NCI-H2171 treated with DMSO at 0.1 percent for 48 hours (cell line): ENCODE results near the gene SNX21.
"Not testable (repeated sequence)": the region's sequence is repeated elsewhere in the genome, so short reads cannot be mapped to it uniquely, and the experiment has no call there.

Experiments
- DNase-seq: peaks from one replicate; lab custom pipeline; 2025; lab: John Stamatoyannopoulos, UW

The SNX21 gene

DNA sequence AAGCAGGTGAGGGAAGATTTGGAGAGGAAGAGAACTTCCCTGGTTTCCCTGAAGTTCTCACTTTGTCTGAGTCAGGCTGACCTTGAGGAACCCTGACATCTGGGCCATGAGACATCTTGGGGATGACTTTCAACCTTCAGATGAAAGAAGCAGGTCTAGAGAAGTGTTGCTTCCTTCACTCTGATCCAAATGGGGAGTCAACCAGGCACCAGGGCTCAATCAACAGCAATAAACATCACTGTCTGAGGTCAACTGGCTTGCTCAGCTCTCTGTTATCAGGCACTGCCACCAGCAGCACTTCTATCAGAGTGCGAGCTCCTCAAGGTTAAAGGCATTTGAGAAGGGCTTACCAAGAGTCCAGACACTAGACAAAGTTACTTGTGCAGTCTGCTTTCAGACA lies 17.3 kb downstream of the SNX21 start:
- no peak for DNase-seq

- no peak for DNase-seq
These were observed 17.9 kb downstream of the SNX21 start for GRCh38 chr20:45851501-45851900.

GRCh38 chr20:45852326-45852725 lies 18.7 kb downstream of the SNX21 start:
- no peak for DNase-seq

DNA sequence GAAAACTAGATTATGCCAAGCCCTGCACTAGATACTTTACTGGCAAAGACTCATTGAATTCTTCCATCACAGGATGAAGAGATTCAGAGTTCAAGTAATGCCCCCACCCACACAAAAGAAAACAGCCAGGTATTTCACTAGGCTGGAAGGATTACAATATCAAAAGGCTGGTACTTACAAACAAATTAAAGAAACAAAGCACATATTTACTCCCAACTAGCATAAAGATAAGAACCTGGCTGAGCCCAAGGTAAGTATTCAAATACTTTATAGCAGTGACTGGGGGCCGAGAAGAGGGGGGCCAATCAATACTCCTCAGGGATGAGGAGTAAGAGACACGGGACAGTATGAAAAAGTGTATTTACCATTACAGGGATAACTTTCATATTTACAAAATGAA lies 19.9 kb downstream of the SNX21 start:
- no peak for DNase-seq

DNA sequence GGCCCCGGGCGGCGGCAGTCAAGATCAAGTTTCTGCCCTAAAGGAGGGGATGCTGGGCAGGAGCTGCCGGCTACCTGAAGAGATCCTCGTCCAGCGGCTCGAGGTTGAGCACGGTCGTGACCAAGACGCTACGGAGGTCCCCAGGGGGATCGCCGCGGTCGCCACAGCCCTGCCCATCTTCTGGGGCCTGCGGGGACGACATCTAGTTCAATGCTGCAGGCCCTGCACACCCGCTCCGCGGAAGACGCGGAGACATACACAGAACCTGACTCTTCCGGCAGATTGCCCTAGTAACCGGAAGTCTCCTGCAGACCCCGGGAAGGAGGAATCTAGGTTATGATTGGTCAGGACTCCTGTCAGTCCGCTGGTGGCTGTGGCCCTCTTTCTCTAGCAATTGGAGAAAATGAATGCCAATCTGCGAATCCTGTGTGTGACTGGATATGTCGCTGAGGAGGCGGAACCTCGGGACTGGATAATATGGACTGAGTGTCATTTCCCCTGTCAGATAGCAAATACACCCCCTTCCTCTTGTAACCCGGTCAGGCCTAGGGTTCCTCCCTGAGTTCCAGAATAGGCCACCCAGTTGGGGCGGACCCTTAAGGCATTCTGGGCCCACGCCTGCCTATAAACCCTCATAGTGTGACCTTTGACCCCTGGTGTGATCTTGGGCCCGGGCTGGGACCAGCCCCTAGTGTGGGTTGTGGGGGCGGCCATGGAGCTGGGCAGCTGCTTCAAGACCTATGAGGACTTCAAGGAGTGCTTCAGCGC lies 23.7 kb downstream of the SNX21 start, which contains the start of the genes ACOT8 and ZSWIM3:
Gene ACOT8 (minus strand): TSS at position 279 of the 768 bp plus-strand sequence. CDS start 77 bp downstream, at position 202.
Gene ZSWIM3 (plus strand): TSS at position 501 of the 768 bp plus-strand sequence. CDS start 212 bp downstream, at position 713.
- DNase-seq: peak; percentile 100

DNA sequence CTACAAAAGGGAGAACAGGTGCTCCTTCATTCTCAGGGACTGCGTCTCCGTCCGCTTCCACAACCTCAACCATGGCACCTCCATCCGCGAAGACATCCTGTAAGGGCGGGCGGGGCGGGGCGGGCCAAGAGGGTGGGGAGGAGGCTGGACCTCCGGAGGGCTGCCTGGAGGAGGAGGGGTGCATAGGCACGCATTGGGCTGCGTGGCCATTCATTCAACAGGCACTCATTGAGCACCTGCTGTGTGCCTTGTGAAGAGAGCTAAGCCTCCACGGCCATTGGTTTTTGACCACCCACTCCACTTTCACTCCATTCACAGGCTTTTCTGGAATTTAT lies 24.2 kb downstream of the SNX21 start:
- no peak for DNase-seq

DNA sequence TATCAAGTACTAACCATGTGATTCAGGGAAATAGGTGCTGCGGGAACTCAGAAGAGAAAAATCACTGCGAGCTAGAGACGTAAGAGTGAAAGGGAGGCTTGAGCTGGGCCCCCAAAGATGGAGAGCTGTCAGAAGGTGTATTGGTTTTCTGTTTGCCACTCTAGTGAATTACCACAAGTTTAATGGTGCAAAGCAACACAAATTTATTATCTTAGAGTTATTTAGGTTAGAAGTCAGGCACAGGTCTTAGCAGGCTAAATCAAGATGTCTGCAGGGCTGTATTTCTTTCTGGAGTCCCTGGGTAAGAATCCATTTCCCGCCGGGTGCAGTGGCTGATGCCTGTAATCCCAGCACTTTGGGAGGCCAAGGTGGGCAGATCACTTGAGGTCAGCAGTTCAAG lies 26.3 kb downstream of the SNX21 start:
- no peak for DNase-seq

- peak; percentile 90 for DNase-seq
These were observed 27.1 kb downstream of the SNX21 start for GRCh38 chr20:45860560-45861220.

DNA sequence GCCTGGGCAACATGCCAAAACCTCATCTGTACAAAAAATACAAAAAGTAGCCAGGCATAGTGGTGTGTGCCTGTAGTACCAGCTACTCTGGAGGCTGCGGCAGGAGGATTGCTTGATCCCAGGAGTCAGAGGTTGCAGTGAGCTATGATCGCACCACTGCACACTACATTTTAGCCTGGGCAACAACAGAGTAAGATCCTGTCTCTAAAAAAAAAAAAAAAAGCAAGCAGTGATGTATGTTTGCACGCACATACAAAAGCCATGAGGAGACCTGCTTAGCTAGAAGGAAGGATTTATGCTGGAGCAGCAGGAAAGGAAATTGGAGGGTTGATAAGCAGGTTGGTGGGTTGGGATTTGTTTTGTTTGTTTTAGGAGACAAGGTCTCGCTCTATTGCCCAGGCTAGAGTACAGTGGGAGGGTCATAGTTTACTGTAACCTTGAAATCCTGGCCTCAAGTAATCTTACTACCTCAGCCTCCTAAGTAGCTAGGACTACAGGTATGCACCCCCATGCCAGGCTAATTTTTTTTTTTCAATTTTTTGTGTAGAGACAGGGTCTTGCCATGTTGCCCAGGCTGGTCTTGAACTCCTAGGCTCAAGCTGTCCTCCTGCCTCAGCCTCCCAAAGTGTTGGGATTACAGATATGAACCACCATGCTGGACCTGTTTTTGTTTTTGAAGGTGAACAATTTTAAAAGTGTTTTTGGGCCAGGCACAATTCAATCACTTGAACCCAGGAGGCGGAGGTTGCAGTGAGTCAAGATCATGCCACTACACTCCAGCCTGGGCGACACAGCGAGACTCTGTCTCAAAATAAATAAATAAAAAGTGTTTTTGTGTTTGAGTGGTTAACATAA lies 27.8 kb downstream of the SNX21 start:
- no peak for DNase-seq

DNA sequence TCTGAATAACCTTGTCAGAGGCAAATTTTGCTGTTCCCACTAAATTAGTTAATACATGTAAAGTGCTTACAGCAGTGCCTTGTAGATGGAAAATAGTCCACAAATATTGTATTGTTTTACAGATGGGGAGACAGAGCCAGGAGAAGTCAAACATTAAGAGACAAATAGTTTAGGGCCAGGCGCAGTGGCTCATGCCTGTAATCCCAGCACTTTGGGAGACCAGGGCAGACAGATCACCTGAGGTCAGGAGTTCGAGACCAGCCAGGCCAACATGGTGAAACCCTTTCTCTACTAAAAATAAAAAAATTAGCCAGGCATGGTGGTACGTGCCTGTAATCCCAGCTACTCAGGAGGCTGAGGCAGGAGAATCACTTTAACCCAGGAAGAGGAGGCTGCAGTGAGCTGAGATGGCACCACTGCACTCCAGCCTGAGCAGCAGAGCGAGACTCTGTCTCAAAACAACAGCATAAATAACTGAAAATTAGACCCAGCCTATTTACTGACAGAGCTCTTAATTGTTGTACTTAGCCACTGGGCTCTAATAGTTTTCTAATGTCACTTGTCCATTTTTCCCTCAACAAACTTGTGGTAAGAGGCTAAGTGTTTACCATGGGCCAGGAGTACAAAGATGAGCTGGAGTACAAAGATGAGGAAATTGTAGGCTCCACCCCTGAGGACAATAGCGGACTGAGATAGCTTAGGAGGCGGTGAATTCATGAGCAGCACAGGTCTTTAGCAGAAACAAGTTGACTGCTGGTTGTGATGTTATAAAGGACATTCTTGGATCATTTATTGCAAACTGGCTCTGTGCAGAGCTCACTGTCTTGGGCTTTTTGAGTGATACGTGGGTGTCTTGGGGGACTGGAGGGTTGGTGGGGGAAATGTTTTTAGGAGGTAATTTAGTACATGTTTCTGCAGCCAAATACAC lies 30.2 kb downstream of the SNX21 start:
- DNase-seq: no peak

- DNase-seq: no peak
These were observed 32.9 kb downstream of the SNX21 start for GRCh38 chr20:45866454-45866853.

DNA sequence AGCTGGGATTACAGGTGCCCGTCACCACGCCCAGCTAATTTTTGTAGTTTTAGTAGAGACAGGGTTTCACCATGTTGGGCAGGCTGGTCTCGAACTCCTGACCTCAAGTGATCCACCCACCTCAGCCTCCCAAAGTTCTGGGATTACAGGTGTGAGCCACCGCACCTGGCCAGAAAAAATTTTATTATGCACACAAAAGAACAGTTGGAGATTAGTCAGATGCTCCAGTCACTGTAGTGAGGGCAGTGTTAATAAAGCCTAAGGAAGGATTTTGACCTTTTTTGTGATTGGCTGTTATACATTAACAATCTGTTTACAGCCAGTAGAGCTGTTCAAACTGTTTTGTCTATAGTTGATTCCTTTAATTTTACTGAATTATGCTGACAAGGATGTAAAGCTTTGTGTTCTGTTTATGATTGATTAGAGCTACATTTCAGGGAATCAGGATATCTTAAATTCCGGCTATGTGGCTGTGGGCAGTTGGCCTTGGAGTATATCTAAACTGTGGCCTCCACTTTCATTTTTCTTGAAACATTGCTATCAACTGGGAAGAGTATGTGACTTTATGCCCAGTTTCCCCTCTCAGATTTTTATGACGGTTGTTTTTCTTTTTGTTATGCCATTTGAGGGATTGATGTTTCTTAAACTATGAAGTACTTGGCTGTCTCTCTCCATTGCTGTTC lies 33.7 kb downstream of the SNX21 start:
- DNase-seq: no peak

DNA sequence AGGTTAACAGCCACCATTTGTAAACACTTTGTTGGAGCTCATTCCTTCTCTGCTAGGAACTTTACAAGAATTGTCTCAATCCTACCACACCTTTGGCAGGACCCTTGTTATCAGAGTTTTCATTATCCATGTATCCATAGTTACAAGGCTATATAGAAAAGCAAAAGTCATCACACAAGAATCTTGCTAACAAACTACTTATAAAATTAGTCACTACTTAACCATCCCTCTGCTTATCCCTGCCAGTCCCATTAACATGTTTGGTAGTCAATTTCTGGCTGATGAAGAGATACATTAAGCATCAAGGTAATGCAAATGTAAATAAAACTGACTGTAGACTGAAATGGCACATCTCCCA lies 34.2 kb downstream of the SNX21 start:
- no peak for DNase-seq

GRCh38 chr20:45872626-45873025 lies 39.0 kb downstream of the SNX21 start:
- no peak for DNase-seq

DNA sequence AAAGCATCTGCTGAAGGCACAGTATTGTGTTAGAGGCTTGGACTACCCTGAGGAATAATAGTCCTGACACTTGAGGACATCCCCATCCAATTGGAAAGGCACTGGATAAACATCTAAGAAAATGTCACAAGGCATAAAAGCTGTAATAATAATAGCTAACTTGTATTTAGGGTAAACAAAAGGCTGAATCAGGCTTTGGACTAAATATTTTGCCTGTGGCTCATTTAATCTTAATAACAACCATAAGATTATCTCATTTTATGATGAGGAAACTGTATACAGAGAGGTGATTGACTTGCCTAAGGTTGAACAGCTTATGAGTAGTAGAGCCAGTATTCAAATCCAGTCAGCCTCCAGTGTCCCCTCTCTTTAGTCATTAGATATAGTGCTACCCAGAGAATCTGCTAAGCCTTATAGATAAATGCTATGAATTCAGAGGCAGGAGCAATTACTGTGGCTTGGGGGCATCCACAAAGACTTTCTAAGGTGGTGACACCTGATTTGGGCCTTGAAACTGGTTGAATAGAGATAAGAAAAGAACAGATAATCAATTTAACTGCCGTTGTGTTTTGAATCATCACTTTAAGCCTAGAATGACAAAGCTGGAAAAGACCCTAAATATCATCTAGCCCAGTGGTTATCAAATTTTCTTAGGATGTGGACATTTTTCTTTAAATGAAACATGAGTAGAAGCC lies 40.0 kb downstream of the SNX21 start:
- no peak for DNase-seq

GRCh38 chr20:45874104-45874481 lies 40.5 kb downstream of the SNX21 start:
- not testable (repeated sequence) for DNase-seq

- no peak for DNase-seq
These were observed 41.0 kb downstream of the SNX21 start for GRCh38 chr20:45874576-45874975.

DNA sequence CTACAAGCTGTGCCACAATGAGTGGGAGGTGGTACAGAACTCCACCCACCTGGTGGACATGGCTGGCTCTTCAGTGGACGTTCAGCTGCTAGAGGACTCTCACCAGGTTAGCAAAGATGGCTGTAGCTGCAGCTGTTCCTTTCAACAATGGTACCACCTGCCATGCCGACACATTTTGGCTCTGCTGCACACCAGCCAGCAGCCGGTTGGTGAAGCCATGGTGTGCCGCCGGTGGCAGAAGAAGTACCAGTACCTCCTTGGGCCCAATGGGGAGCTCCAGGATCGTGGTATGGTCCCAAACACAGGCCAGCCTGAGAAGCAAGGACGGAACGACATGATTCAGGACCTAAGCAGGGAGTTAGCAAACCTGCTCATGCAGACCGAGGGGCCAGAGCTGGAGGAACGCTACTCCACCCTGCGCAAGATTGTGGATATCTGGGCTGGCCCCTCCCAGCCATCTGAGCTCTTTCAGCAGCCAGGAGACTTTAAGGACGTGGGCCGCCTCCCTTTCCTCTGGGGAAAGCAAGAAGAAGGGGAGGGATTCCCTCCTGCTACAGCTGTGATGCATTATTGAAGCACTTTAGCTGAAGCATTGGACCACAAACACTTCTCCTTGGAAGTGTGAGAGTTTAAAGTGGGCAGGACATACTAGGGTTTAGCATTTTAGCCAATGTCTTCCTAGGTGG lies 44.6 kb downstream of the SNX21 start:
- no peak for DNase-seq

GRCh38 chr20:45880988-45881788 lies 47.6 kb downstream of the SNX21 start, which contains the start of gene ZSWIM1:
Gene ZSWIM1, plus strand, starts transcription at chr20:45881227. Its CDS starts 1,366 bp downstream, at chr20:45882593.
- DNase-seq: peak; percentile 99
